DMS79 treated with DMSO at 0.1 percent for 48 hours (cell line): Measurements from ENCODE around the gene BTNL8.

ENCODE experiments used
- DNase-seq: peaks from one replicate; lab custom pipeline; 2025; lab: John Stamatoyannopoulos, UW

Gene BTNL8

GRCh38 chr5:180959661-180960060, 60.7 kb downstream of the BTNL8 start:
- DNase-seq = no peak

DNA sequence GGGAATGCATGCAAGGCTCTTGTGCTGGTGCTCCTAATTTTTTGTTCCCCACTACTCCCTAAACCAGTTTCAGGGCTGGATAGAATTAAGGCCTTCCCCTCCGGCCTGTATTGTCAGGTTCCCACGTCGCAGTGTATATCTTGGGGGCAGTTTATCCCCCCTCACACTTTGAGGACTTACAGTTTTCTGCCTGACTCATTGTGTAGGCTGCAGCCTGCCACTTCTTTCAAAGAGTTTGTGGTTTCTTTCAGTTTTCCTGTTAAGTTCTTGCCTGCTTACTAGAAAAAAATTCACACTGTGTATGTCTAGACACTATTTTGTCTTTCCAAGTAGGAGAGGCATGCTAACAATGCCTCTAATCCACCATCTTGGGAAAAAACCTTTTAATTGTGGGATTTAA, 61.2 kb downstream of the BTNL8 start:
- DNase-seq = no peak

GRCh38 chr5:180969406-180969805, 70.4 kb downstream of the BTNL8 start:
- DNase-seq = no peak

DNA sequence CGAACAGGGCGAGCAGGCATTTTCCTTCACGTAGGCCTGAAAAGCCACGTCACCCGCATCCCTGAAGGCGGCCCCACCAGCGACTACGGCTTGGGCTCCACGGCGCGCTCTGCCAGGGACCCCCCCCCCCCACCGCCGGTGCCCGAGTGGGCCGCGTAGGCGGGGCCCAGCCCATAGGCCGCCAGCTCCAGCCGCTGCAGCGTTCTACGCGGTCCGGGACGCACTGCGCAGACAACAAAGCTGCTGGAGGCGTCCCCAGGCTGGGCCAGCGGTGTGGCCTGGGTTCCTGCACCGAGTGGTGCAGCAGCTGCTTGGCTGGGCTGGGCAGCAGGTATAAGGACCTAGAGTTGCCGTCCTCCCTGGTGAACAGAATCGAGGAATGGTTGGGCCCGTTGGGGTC, 71.4 kb downstream of the BTNL8 start:
- DNase-seq = no peak

DNA sequence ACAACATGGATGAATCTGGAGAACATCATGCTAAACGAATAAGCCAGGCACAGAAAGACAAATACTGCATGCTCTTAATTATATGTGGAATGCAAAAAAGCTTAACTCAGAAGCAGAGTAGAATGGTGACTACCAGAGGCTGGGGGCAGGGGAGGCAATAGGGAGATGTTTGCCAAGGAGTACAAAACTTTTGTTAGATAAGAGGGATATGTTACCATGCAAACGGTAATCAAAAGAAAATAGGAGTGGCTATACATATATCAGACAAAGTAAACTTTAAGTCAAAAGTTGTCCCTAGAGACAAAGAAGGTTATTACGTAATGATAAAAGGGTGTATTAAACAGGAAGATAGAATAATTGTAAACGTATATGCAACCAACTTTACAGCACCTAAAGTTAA, 71.9 kb downstream of the BTNL8 start:
- DNase-seq = no peak

DNA sequence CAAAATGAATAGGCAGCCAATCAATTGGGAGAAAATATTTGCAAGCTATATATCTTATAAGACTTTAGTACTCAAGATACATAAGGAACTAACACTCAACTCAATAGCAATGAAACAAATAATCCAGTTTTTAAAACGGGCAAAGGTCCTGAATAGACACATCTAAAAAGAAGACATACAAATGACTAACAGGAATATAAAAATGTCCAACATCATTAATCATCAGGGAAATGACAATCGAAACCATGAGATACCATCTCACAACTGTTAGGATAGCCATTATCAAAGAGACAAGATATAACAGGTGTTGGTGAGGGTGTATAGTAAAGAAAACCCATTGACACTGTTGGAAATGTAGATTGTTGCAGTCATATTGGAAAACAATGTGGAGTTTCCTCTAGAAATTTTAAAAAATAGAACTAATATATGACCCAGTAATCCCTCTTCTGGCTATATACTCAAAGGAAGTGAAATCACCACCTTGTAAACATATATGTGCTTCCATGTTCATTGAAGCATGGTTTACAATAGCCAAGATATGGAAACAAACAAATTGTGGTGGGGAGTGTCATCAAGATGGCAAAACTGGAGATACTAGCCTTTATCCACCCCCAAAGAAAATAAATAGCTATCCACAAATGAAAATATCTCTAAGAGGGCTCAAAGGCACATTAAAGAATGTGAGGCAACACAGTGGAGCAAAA, 75.8 kb downstream of the BTNL8 start:
- no peak for DNase-seq

DNA sequence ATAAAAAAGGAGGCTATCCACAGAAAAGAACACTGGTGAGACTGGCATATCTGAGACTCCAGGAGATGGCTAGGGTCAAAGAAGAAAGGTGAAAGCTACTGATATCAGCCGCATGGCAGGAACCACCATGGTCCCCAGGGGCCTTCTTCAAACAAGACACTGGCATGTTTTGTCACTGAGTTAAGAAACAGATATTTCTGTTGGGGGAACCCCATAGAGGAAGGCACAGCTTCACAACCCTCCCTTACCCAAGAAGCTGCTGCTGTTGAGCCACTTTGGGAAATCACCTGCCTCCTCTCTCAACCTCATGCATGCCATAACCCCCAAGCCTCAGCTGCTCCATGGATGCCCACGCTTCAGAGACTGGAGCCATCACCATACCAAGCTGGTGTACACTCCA, 76.4 kb downstream of the BTNL8 start:
- DNase-seq = no peak

DNA sequence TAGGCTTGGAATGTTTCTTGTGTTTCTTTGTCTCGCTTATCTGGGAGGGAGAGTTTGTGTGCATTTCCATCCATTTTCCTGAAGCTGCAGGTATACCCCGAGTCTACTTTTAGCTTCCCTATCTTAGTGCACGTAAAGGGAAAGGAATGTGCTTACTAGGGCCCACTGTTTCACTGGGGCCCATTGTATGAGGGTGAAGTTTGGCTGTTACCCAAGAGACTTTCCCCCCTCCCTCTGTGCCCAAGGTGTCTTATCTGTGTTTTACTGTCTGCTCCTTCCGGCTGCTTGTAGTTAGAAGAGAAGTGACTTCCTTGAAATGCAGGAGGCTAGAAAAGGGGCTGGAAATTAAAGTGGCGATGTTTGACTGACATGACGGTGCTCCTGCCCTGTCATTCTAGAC, 77.6 kb downstream of the BTNL8 start:
- no peak for DNase-seq

DNA sequence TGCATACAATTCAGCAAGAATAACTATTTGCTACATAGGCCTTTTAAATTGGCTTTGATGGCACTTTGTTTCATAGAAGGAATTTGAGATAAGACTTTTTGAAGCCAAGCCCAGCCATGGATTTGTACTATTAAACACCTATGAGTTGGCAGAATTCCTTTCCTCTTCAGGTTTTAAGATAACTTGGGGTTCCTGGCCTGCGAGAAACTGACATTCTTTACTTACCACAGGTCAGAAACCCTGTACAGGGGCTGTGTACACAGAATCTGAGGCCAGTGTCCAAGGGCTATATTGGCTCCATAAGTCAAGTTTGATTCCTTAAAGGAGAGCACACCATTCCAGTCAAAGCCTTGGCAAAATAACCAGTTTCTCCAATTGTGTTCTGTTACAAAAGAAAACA, 78.9 kb downstream of the BTNL8 start:
- DNase-seq = no peak

- no peak for DNase-seq
These were observed 83.2 kb downstream of the BTNL8 start for GRCh38 chr5:180982008-180982741.

DNA sequence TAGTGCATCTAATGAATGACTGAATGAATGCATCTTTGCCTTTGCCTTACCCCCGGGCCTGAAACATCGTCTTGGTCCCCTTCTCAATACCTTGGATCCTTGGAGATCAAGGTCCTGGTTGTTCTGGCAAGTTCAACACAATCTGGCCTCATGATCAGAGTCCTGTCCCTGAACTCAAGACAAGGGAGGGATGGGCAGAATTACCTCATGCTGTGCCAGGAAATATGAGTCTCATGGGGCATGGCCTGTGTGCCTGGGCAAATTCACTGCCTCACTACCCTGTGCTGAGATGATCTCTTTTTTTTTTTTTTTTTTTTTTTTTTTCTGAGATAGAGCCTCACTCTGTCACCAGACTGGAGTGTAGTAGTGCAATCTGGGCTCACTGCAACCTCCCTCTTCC, 89.1 kb downstream of the BTNL8 start:
- DNase-seq = no peak

DNA sequence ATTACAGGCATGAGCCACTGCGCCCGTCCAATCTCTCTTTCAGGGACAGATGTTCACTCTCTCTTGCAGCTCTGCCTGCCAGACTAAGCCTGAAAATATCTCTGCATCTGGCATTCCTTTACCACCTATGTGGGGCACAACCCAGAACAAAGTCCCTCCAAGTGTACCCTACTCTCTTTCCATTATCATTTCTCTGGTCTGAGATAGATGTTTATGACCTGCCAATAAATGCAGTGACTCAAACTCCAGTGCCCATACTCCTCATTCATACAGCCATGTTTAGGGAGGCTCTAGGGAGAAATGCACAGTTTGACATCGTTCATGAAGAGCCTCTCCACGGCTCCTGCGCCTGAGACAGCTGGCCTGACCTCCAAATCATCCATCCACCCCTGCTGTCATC, 89.6 kb downstream of the BTNL8 start, which contains the start of gene BTNL3:
Gene BTNL3 (plus strand): TSS at position 255 of the 400 bp plus-strand sequence. CDS start 183 bp downstream, outside the sequence.
- no peak for DNase-seq

DNA sequence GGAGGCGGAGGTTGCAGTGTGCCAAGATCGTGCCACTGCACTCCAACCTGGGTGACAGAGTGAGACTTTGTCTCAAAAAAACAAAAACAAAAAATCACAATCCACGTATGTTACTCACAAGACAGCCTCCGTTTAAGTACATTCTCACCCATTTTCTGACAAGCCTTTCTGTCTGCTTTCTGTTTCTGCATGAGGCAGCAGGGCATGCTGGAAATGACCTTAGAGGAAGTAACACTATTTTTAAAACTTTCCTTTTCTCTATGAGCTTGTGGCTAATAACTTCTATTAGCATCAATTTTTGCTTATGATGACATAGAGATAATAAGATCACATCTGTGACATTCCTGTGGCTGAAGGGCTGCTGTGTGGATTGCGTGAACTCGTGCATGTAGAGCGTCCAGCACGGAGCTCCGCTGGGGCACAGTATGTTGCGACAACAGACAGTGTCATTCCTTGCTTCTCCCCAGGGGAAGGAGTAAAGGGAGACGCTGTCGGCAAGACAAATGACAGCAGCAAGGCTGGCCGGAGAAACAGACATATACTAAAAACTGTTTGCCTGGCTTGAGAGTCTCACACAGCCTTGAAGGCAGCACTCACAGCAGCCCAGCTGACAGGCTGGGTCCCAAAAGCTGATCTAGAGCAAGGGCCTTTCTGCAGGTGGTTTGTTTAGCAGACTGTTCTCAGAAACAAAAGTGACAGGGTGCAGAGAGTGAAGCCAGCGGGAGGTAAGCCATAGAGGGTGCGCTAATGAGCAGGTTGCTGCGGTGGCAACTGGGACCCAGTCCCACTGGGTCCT, 91.3 kb downstream of the BTNL8 start:
- no peak for DNase-seq

GRCh38 chr5:180990882-180991242, 91.9 kb downstream of the BTNL8 start:
- DNase-seq = no peak
